SJSA1 (cell line): Measurements from ENCODE around the gene ARRDC4. TPM values are rescaled to one million over a fixed set of nuclear protein-coding genes. Genes with fewer than 3 reads are reported as not detected.
A peak's percentile ranks its signal among the peaks of the same experiment; 100 is the strongest.

Experiments
- DNase-seq, 2 experiments: peaks; one replicate each; pipeline ENCODE4 v3.0.0-alpha.2; 2015 to 2020; ENCODE audit warnings: low spot score in 2 of 2, low read depth in 1 of 2
- H3K27ac ChIP-seq: fragments of 250-450 bp; sonication (Bioruptor Pico); 2 replicates; pipeline ENCODE4 v1.5.1; 2020; ENCODE audit warnings: mild to moderate bottlenecking, moderate library complexity
- H3K27me3 ChIP-seq: fragments of 250-450 bp; sonication (Bioruptor Pico); replicated peaks from 2 replicates; pipeline ENCODE4 v1.5.1; 2020; ENCODE audit warnings: mild to moderate bottlenecking, moderate library complexity
- H3K36me3 ChIP-seq: fragments of 250-450 bp; sonication (Bioruptor Pico); 2 replicates; pipeline ENCODE4 v1.5.1; 2020; ENCODE audit warnings: mild to moderate bottlenecking
- H3K4me1 ChIP-seq: fragments of 250-450 bp; sonication (Bioruptor Pico); replicated peaks from 2 replicates; pipeline ENCODE4 v1.6.1; 2021; ENCODE audit warnings: mild to moderate bottlenecking
- H3K4me3 ChIP-seq: fragments of 250-450 bp; sonication (Bioruptor Pico); 2 replicates; pipeline ENCODE4 v1.5.1; 2020; ENCODE audit warnings: mild to moderate bottlenecking
- H3K9me3 ChIP-seq: fragments of 250-450 bp; sonication (Bioruptor Pico); replicated peaks from 2 replicates; pipeline ENCODE4 v1.5.1; 2020; ENCODE audit warnings: mild to moderate bottlenecking
- total RNA-seq: library from RNA; depleted of rRNA; stranded (reverse); fragments of >200 nt; shearing (Covaris generic); gene quantifications from 2 replicates; pipeline ENCODE4 v1.2.3, GENCODE V29; 2014; rRNA removed

ARRDC4 gene
- total RNA-seq = 4.2 and 8.3 TPM in 2 replicates

DNA sequence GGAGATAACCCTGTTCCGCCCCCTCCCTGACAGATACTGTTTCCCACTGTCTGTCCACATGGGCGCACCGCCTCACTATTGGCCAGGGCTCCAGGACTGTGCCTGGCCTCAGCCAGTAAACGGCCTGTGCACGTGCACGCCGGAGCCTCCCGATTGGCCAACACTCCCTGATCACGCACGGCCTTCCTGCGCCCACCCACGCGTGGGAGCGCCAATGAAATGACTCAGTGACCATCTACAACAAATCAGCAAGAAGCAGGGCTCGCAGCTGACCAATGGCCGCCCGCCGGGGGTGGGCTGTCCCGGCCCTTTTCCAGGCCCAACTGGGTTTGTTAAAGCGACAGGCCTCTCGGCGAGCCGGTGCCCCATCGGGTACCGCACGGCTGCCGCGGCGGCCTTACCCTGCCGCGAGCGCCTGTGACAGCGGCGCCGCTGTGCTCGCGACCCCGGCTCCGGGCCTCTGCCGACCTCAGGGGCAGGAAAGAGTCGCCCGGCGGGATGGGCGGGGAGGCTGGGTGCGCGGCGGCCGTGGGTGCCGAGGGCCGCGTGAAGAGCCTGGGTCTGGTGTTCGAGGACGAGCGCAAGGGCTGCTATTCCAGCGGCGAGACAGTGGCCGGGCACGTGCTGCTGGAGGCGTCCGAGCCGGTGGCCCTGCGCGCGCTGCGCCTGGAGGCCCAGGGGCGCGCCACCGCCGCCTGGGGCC lies at the start of gene ARRDC4:
TSS of gene ARRDC4 (plus strand) at position 340 of the 703 bp plus-strand sequence. CDS start at position 499, 159 bp downstream.
- DNase-seq = peak; percentile 97 to 99
- no peaks in the 10 kb centered on the region for H3K27me3 ChIP-seq
- H3K9me3 ChIP-seq = no peaks in the 10 kb centered on the region
- H3K4me1 ChIP-seq = peaks cover 9% of the 10 kb centered on the region; the same call in 1 of the 2 replicates
- H3K36me3 ChIP-seq = no peaks in the 10 kb centered on the region
- H3K27ac ChIP-seq = peak within 1 kb of the TSS; percentile 27; the same call in 1 of the 2 replicates
- peak within 1 kb of the TSS; percentile 73 for H3K4me3 ChIP-seq

- H3K4me1 ChIP-seq = no peaks in the 10 kb centered on the region
- H3K27ac ChIP-seq = no peak overlapping the region
- H3K27me3 ChIP-seq = no peaks in the 10 kb centered on the region
- DNase-seq = no peak
- no peak overlapping the region for H3K4me3 ChIP-seq
- H3K36me3 ChIP-seq = no peaks in the 10 kb centered on the region
- no peaks in the 10 kb centered on the region for H3K9me3 ChIP-seq
Observed at GRCh38 chr15:97914711-97915110, 45.8 kb upstream of the ARRDC4 start.

DNA sequence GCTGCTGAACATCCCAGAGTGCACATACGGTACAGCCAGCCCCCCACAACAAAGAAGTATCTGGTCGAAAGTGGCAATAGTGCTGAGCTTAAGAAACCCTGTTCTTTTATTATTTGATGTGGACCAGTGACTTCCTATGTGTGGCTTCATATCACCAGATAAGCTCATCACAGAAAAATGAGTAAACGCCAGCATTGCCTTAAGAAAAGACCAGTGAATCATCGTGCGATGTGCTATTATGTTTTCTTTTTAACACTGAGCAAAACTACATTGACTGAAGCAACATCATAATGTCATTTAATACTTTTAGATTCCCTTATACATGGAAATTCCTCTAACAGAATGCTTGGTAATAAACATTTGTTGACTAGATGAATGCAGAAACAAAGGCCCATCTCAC lies 45.2 kb upstream of the ARRDC4 start:
- no peaks in the 10 kb centered on the region for H3K9me3 ChIP-seq
- no peaks in the 10 kb centered on the region for H3K4me1 ChIP-seq
- no peaks in the 10 kb centered on the region for H3K27me3 ChIP-seq
- no peak overlapping the region for H3K4me3 ChIP-seq
- no peak for DNase-seq
- no peaks in the 10 kb centered on the region for H3K36me3 ChIP-seq
- no peak overlapping the region for H3K27ac ChIP-seq

GRCh38 chr15:97921296-97921865 lies 39.1 kb upstream of the ARRDC4 start:
- DNase-seq = no peak
- no peak overlapping the region for H3K27ac ChIP-seq
- no peak overlapping the region for H3K4me3 ChIP-seq
- no peaks in the 10 kb centered on the region for H3K27me3 ChIP-seq
- H3K4me1 ChIP-seq = no peaks in the 10 kb centered on the region
- no peaks in the 10 kb centered on the region for H3K36me3 ChIP-seq
- H3K9me3 ChIP-seq = no peaks in the 10 kb centered on the region

GRCh38 chr15:97929456-97930229 lies 30.9 kb upstream of the ARRDC4 start:
- no peaks in the 10 kb centered on the region for H3K9me3 ChIP-seq
- DNase-seq = no peak
- no peaks in the 10 kb centered on the region for H3K36me3 ChIP-seq
- no peak overlapping the region for H3K27ac ChIP-seq
- H3K4me1 ChIP-seq = no peaks in the 10 kb centered on the region
- H3K4me3 ChIP-seq = no peak overlapping the region
- H3K27me3 ChIP-seq = no peaks in the 10 kb centered on the region

DNA sequence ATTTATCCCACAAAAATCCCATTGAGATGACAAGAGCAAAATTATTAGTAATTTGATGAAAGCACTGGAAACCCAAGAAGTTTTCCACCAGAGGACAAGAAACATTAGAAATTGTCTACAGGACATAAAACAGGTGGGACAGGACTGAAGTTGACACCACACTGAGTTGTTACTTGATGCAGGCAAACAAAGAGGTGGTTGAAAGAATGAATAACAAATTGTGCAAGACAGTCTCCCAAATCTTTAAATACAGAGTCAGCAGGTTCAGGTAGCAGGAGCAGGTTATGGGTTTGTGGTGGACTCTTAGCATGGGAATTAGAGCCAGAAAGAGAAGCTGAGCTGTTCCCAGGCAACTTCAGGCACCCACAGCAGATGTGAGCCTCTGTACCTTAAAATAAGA lies 30.3 kb upstream of the ARRDC4 start:
- no peak for DNase-seq
- no peak overlapping the region for H3K4me3 ChIP-seq
- H3K27me3 ChIP-seq = no peaks in the 10 kb centered on the region
- no peaks in the 10 kb centered on the region for H3K36me3 ChIP-seq
- H3K4me1 ChIP-seq = no peaks in the 10 kb centered on the region
- H3K27ac ChIP-seq = no peak overlapping the region
- H3K9me3 ChIP-seq = no peaks in the 10 kb centered on the region

GRCh38 chr15:97931314-97931713 lies 29.2 kb upstream of the ARRDC4 start:
- DNase-seq = no peak
- Histone ChIP-seq H3K9me3 (no peaks in the 10 kb centered on the region), H3K36me3 (no peaks in the 10 kb centered on the region), H3K27ac (no peak overlapping the region), H3K4me3 (no peak overlapping the region), H3K27me3 (no peaks in the 10 kb centered on the region), H3K4me1 (no peaks in the 10 kb centered on the region)

DNA sequence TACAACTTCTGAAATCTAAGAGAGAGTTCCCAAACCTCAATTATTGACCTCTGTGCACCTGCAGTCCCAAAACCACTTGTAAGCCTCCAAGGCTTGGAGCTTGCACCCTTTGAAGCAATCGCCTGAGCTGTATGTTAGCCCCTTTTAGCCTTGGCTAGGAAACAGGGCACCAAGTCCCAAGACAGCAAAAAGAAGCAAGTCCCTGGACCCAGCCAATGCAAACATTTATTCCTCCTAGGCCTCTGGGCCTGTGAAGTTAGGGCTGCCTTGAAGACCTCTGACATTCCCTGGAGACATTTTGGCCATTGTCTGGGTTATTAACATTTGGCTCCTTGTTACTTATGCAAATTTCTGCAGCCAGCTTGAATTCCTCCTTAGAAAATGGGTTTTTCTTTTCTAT lies 26.9 kb upstream of the ARRDC4 start:
- Histone ChIP-seq H3K4me3 (no peak overlapping the region), H3K27me3 (no peaks in the 10 kb centered on the region), H3K27ac (no peak overlapping the region), H3K9me3 (no peaks in the 10 kb centered on the region), H3K4me1 (no peaks in the 10 kb centered on the region), H3K36me3 (no peaks in the 10 kb centered on the region)
- DNase-seq = no peak

GRCh38 chr15:97940993-97941392 lies 19.5 kb upstream of the ARRDC4 start:
- H3K9me3 ChIP-seq = no peaks in the 10 kb centered on the region
- no peak overlapping the region for H3K27ac ChIP-seq
- DNase-seq = no peak
- no peaks in the 10 kb centered on the region for H3K4me1 ChIP-seq
- H3K4me3 ChIP-seq = no peak overlapping the region
- no peaks in the 10 kb centered on the region for H3K27me3 ChIP-seq
- H3K36me3 ChIP-seq = no peaks in the 10 kb centered on the region

DNA sequence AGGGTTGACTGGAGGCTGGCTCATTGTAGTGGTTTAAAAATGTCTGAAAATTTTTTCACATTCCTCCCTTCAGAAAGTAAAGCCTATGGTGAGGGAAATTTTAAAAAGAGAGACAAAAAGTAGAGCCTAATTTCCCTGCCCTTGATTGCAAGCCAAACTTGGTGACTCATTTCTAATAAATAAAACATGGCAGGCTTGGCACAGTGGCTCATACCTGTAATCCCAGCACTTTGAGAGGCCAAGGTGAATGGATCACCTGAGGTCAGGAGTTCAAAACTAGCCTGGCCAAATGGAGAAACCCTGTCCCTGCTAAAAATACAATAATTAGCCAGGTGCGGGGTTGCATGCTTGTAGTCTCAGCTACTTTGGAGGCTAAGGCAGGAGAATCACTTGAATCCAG lies 18.9 kb upstream of the ARRDC4 start:
- DNase-seq = no peak
- no peak overlapping the region for H3K27ac ChIP-seq
- H3K9me3 ChIP-seq = no peaks in the 10 kb centered on the region
- no peaks in the 10 kb centered on the region for H3K27me3 ChIP-seq
- no peaks in the 10 kb centered on the region for H3K4me1 ChIP-seq
- no peak overlapping the region for H3K4me3 ChIP-seq
- no peaks in the 10 kb centered on the region for H3K36me3 ChIP-seq

- Histone ChIP-seq H3K27ac (no peak overlapping the region), H3K4me1 (no peaks in the 10 kb centered on the region), H3K36me3 (no peaks in the 10 kb centered on the region), H3K4me3 (no peak overlapping the region), H3K27me3 (no peaks in the 10 kb centered on the region), H3K9me3 (no peaks in the 10 kb centered on the region)
- no peak for DNase-seq
Observed at GRCh38 chr15:97944724-97945123, 15.8 kb upstream of the ARRDC4 start.

GRCh38 chr15:97947465-97948260 lies 12.8 kb upstream of the ARRDC4 start:
- Histone ChIP-seq H3K9me3 (no peaks in the 10 kb centered on the region), H3K27ac (no peak overlapping the region), H3K4me1 (no peaks in the 10 kb centered on the region), H3K4me3 (no peak overlapping the region), H3K36me3 (no peaks in the 10 kb centered on the region), H3K27me3 (no peaks in the 10 kb centered on the region)
- DNase-seq = no peak

- H3K36me3 ChIP-seq = no peaks in the 10 kb centered on the region
Observed at GRCh38 chr15:97953254-97953653, 7.2 kb upstream of the ARRDC4 start.

More at GRCh38 chr15:97953254-97953653, 7.2 kb upstream of the ARRDC4 start:
- DNase-seq = no peak
- H3K27me3 ChIP-seq = no peaks in the 10 kb centered on the region
- H3K4me3 ChIP-seq = no peak overlapping the region
- H3K27ac ChIP-seq = no peak overlapping the region
- H3K9me3 ChIP-seq = no peaks in the 10 kb centered on the region
- no peaks in the 10 kb centered on the region for H3K4me1 ChIP-seq
